RKO (cell line): ENCODE data around the gene SOWAHA.
"Not testable (repeated sequence)": the region's sequence is repeated elsewhere in the genome, so short reads cannot be mapped to it uniquely, and the experiment has no call there.

Experiments used
- DNase-seq: peaks from one replicate; pipeline ENCODE4 v3.0.0-alpha.2; 2016; ENCODE audit warnings: low spot score

The SOWAHA gene

DNA sequence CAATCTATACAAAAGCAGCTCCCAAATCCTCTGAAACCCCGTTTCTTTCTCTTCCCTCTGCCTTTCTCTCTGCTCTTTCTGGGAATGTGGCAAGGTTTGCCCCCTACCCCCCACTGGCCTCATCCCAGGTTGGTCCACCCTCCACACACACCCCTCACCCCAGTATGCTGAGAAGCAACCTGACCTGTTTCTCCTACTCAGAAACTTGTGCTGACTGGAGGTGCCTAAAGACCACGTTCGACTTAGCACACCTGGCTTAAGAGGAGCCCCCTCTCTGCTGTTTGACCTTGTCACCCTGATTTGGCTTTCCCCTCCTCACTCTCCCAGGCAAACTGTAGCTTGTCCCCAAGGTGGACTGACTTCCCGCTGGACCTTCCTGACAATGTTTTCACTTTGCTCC, 35.0 kb upstream of the SOWAHA start:
- DNase-seq = no peak

- DNase-seq = no peak
Observed at GRCh38 chr5:132778856-132779255, 34.2 kb upstream of the SOWAHA start.

DNA sequence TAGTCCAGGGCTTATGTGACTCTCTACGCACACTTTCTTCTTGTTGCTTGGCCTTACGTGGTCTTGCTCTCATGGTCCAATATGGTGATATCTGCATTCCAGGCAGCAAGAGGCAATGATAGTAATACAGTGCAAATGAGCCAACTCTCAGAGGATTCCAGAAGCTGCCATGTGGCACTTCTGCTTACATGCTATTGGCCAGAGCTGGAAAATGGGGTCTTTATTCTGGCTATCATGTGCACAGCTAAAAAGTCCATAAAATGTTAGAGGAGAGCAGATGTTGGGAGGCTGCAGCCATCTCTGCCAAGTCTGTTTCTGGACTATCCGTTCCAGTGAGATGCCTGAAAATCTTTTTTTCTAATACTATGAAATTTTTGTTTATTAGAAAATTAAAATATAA, 33.1 kb upstream of the SOWAHA start:
- DNase-seq = no peak

DNA sequence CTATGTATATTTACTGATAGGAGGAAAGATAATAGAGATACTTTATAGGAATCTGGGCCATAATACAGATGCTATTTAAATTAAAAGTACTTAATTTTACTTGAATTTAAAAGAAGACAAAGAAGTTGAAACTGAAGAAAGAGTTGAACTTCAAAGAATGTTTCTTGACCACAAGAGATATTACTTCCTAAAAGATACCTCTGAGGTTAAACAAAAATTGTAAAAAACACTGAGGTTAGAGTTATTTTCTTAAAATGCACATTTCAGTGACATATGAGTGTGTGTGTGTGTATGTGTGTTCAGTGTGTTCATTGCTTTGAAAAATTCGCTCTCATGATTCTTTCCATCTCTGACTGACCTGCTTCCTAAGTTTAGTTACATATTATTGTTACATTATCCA, 32.5 kb upstream of the SOWAHA start:
- no peak for DNase-seq

- DNase-seq = no peak
Observed at GRCh38 chr5:132781029-132781428, 32.1 kb upstream of the SOWAHA start.

GRCh38 chr5:132782101-132782500, 31.0 kb upstream of the SOWAHA start:
- DNase-seq = peak; percentile 82

DNA sequence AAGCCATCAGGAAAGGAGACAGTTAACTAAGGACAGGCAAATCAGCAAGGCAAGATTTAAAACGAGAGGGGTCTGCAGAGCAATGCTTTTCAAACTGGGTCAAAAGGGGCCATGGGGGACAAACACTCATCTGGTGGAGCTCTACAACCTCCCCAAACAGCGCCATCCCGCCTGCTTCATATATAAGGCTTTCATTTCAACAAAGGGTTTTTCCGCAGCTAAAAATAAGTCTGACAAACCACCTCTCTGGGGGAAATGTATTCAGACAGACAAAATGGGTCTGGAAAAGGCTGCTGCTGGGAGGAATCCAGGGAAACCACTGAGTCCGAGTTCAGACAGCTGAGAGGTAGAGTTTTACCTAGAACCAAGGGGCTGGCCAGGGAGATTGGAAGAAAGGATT, 27.7 kb upstream of the SOWAHA start:
- DNase-seq = no peak

DNA sequence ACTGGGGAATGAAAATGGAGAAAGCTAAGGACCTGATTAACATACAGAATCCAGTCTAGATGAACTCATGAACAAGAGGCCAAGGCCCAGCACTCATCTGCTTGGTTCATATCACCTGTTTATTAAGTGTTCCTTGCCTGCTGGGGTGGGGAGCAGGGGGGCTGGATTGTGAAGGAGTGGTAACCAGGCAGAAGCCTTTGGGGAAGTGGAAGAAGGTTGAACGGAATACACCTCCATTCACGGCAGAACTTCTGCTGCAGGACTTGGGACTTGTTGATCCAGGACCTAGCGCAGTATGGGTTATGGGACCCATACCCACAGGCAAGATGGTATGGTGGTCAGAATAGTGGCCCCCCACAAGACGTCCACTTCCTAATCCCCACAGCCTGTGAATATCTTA, 27.2 kb upstream of the SOWAHA start:
- no peak for DNase-seq

DNA sequence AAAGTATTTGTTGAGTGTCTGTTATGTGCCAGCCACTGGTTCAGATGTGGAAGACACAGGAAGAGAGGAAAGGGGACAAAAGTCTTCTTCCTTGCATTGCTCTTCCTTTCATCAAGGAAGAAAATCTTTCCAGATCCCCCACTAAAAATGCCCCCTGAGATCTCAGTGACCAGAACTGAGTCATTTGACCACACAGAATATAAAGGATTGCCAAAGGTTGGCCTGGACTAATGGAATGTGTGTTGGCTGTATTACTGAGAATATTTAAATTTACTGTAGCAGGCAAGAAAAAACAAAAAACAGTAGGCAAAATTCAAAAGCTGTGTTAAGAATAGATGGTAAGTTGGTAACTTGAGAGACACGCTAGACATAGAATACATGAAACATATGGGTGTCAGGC, 26.0 kb upstream of the SOWAHA start:
- DNase-seq = no peak

DNA sequence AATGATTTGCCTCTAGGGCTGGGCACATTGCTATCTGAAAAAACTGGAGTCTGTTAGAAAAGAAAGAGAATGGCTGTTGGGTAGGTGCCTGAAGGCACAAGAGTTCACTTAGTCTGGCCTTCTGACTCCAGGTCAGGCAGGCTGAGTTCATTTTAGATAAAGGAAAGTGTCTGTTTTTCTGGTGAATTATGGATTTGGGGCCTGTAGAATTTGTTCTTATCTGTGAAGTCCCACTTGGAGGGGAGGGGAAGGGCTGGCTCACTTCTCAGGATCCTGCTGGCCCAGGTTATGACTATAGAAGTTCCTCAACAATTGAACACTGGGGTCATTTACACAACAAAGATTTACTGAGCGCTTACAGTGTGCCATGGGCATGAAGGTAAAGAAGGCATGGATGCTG, 24.6 kb upstream of the SOWAHA start:
- no peak for DNase-seq

DNA sequence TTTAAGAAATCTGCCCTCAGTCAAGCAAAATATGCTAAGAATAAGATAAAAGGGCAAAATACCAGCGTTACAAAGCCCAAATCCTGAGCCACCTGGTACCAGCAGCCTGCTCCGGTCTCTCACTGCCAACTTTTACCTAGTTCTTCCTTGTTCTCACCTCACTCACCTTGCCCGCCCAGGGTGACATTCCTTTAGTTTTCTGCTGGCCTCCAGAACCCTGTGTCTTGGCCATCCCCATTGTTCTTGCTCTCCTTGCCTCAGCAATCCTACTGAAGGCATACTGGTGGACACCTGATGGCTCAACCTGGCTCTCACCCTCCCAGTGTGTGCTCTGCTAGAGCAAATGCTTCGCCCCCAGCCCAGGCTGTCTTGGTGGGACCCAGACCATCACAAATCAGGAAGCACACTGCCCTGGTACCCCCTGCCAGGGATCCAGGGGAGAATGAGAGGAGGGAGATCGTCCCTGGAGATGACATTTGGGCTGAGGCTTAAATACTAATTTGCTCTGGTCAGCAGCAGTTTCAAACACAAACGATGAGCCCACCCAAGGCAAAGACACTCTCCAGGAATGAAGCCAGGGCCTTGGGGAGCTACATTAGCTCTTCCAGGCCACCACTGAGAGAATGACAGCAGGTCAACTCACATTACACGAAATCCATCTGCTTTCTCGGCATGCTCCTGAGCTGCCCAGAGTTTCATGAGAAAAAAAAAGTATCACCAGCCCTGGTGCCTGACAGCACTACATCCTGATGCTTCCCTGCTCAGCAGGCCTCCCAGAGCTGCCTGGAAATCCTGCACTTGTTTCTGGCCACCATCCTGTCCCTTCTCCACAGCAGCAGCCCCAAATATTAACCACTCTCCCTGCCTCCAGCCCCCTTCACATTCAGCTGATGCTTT, 23.9 kb upstream of the SOWAHA start:
- no peak for DNase-seq

DNA sequence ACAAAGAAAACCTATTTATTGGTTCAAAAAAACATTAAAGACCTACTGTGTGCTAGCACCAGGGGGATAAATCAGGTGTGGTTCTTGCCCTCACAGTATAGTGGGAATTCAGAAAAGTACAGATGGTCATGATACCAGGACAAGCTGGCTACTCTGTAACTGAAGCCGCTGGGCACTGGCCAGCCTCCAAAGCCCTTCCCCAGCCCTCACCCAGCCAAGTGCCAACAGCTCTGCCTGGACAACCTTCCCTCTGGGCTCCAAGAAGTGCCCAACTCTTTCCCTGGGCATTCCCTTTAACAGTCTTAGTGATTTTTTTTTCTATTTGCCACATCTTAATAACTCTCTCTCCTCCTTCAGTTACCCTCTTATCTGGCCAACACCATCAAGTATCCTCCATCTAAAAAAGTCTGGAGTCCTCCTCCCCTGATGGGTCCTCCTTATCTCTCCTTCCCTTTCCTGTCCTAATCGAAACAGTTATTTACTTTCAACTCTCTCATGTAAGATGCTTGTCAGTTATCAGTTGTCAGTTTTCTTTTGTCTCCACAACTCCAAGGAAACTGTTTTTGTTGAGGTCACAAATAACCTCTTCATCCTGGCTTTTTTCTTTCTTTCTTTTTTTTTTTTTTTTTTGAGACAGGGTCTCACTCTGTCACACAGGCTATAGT, 22.8 kb upstream of the SOWAHA start:
- no peak for DNase-seq

DNA sequence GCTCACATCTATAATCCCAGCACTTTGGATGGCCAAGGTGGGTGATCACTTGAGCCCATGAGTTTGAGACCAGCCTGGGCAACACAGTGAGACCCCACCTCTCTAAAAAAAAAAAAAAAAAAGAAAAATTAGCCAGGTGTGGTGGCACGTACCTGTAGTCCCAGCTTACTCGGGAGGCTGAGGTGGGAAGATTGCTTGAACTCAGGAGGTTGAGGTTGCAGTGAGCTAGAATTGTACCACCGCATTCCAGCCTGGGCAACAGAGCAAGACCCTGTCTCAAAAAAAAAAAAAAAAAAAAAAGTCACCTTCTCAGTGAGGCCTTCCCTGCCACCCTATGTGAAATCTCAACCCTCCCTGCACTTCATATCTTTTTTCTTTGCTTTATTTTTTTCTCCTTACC, 22.1 kb upstream of the SOWAHA start:
- DNase-seq = no peak

GRCh38 chr5:132797651-132798050, 15.5 kb upstream of the SOWAHA start:
- no peak for DNase-seq

DNA sequence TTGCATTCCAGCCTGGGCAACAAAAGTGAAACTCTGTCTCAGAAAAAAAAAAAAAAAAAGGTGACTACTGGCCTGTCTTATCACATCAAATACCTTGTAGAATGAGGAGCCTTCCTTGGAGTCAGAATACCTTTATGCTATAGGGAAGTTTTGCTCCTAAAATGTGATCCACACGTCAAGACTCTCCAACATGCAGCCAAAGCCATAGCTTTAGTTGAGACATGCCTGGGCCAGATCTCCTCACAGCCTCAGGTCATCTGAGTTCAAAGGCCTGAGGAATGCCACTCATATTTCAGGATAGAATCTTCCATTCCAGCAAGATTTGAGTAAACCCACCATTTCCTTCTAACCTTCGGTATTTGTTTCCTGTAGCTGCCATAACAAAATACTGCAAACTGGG, 13.7 kb upstream of the SOWAHA start:
- no peak for DNase-seq

DNA sequence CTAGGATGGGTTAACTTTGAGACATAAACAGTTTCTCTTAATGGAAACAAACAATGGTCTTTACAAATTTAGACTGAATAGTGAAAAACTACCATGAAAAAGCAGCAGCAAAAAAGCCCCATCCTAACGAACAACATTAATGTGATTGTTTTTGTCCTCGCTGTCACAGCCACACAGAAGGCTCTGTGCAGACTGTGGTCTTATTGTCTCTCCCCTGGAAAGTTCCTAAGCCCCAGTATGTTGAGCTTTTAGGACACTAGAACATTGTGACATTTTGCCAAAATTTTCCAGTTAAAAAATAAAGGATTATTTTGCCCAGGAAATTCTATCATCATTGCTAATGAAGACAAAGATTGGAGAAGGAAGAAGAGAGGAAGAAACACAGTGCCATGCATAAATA, 12.6 kb upstream of the SOWAHA start:
- no peak for DNase-seq

DNA sequence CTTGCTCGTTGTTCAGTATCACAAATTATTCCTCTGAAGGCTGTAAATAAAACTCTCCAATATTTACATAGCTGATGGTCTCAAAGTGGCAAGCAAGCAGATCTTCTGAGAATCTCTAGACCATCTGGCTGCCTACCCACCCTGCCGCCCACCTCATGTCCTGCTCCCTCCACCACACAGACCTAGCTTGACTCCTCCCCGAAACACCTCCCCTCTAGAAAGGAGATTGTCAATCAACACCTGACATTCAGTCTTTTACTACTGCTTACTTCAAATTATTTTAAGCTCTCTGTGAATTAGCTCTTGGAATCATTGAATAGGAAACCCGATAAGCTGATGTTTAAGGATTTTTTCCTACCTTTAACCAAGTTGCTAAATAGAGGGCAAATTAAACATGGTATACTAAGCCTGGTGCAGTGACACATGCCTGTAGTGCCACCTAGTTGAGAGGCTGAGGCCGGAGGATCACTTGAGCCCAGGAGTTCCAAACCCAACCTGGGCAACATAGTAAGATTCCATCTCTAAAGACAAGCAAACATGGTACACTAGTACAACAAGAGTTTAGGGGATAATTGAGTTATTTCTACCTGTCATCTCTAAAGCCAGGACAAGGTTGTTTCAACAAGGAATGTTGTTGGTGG, 10.9 kb upstream of the SOWAHA start:
- no peak for DNase-seq

DNA sequence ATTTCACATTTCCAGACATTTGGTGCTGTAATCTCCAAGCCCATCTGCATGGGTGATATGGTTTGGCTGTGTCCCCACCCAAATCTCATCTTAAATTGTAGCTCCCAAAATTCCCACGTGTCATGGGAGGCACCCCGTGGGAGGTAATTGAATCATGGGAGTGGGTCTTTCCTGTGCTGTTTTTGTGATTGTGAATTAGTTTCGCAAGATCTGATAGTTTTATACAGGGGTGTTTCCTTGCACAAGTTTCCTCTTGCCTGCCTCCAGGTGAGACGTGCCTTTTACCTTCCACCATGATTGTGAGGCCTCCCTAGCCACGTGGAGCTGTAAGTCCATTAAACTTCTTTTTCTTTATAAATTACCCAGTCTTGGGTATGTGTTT, 10.4 kb upstream of the SOWAHA start:
- DNase-seq = not testable (repeated sequence)

DNA sequence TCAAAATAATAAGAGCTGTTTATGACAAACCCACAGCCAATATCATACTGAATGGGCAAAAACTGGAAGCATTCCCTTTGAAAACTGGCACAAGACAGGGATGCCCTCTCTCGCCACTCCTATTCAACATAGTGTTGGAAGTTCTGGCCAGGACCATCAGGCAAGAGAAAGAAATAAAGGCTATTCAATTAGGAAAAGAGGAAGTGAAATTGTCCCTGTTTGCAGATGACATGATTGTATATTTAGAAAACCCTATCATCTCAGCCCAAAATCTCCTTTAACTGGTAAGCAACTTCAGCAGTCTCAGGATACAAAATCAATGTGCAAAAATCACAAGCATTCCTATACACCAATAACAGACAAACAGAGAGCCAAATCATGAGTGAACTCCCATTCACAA, 8.9 kb upstream of the SOWAHA start:
- DNase-seq = not testable (repeated sequence)

GRCh38 chr5:132805872-132806271, 7.2 kb upstream of the SOWAHA start:
- DNase-seq = not testable (repeated sequence)

GRCh38 chr5:132806804-132807162, 6.3 kb upstream of the SOWAHA start:
- DNase-seq = not testable (repeated sequence)

DNA sequence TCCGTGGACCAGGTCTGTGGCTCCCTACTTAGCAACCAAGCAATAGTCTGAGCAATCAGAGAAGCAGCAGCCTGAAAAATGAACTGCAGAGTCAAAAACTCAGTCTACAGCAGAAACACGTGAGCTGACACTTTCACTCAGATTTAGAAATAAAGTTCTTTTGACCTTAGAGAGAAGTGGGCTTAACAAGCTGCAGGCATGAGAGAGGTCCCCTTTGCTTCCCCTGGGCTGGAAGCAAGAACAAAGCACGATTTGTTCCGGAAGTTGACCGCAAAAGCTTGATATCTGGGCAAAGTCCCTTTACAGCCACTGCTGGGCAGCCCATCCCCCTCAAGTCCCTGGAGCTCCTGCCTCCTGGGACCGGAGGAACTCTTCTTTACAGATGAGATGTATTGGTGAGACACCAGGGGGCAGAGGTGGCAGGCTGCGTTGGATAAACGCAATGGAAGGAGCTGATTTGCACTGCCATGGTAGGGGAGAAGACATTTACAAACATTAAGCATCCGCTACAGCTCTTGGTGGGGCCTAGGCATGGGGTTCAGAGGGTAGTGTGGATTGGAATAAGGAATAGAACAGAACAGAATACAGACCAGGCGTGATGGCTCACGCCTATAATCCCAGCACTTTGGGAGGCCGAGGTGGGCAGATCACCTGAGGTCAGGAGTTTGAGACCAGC, 5.8 kb upstream of the SOWAHA start:
- DNase-seq = no peak

GRCh38 chr5:132808448-132808847, 4.7 kb upstream of the SOWAHA start:
- no peak for DNase-seq
